OCI-LY3 (cell line): Measurements from ENCODE around the gene IBA57.

Source experiments
- H2AFZ ChIP-seq: fragments of 200-600, 300-600 bp; shearing (Covaris generic); 2 replicates; pipeline ENCODE4 v1.6.0; 2014; ENCODE audit warnings: antibody characterized with exemption, low read depth, low read length
- H3K27ac ChIP-seq: fragments of 200-600, 300-600 bp; sonication (generic); 2 replicates; pipeline ENCODE4 v1.5.1; 2014; ENCODE audit warnings: mild to moderate bottlenecking, low read length, moderate library complexity, mixed read lengths
- H3K27me3 ChIP-seq: fragments of 200-600, 300-600 bp; sonication (generic); 2 replicates; pipeline ENCODE4 v1.6.1; 2014; ENCODE audit warnings: low read depth, low read length, mixed read lengths
- H3K36me3 ChIP-seq: fragments of 200-600, 300-600 bp; sonication (generic); replicated peaks from 2 replicates; pipeline ENCODE3; 2014; ENCODE audit warnings: low read depth, low read length, mixed read lengths
- H3K4me1 ChIP-seq: fragments of 300-600, 200-600 bp; sonication (generic); 2 replicates; pipeline ENCODE4 v1.6.1; 2014; ENCODE audit warnings: low read length, mixed read lengths
- H3K4me2 ChIP-seq: fragments of 200-600, 300-600 bp; sonication (generic); 2 replicates; pipeline ENCODE4 v1.6.1; 2014; ENCODE audit warnings: low read length, mixed read lengths
- H3K4me3 ChIP-seq: fragments of 300-600, 200-600 bp; sonication (generic); 2 replicates; pipeline ENCODE4 v1.5.1; 2014; ENCODE audit warnings: antibody characterized with exemption, mild to moderate bottlenecking, low read length, moderate library complexity
- H3K79me2 ChIP-seq: fragments of 300-600, 200-600 bp; shearing (Covaris generic); 2 replicates; pipeline ENCODE4 v1.6.1; 2014; ENCODE audit warnings: mild to moderate bottlenecking, low read length, mixed read lengths
- H3K9ac ChIP-seq: fragments of 300-600, 200-600 bp; shearing (Covaris generic); 2 replicates; pipeline ENCODE4 v1.6.0; 2014; ENCODE audit warnings: mild to moderate bottlenecking, low read length, moderate library complexity
- H3K9me3 ChIP-seq: fragments of 200-600, 300-600 bp; shearing (Covaris generic); 2 replicates; pipeline ENCODE4 v1.6.1; 2014; ENCODE audit warnings: low read length, mixed read lengths; ENCODE audit not compliant: insufficient read depth
- H4K20me1 ChIP-seq: fragments of 200-600, 300-600 bp; sonication (generic); 2 replicates; pipeline ENCODE4 v1.6.1; 2016; ENCODE audit warnings: low read length, mixed read lengths; ENCODE audit not compliant: insufficient read depth
- CTCF ChIP-seq: fragments of 200-600, 300-600 bp; sonication (generic); IDR thresholded peaks from 2 replicates; pipeline ENCODE4 v1.5.1; 2014; ENCODE audit warnings: antibody characterized with exemption, low read length, low read depth
- EZH2phosphoT487 ChIP-seq: fragments of 200-600 bp; shearing (Covaris generic); IDR thresholded peaks from 2 replicates; pipeline ENCODE4 v1.6.1; 2018; ENCODE audit warnings: antibody characterized with exemption, mixed run types, low read depth

IBA57 gene

DNA sequence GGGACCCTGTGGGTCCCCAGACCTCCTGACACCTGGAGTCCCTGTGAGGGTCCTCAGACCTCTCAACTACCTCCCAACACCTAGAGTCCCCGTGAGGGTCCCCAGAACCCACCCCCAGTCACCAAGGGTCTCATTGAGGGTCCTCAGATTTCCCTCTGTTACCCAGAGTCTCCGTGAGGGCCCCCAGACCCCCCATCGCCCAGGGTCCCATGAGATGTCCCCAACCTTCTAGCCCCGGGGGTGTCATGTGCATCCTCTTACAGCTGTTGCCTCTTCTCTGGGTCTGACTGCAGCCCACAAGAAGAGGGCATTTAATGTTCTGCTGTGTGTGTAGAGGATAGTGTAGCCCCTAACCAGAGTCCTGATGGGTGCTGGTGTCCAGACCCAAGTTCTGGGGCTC is 17.8 kb upstream of the IBA57 start:
- H3K4me2 ChIP-seq, result no peak overlapping the region
- H3K27me3 ChIP-seq, result no peaks in the 10 kb centered on the region
- H2AFZ ChIP-seq, result no peak overlapping the region
- TF ChIP-seq CTCF, result no peak
- no peak for TF ChIP-seq EZH2phosphoT487
- H3K9me3 ChIP-seq, result no peaks in the 10 kb centered on the region
- no peak overlapping the region for H3K27ac ChIP-seq
- H3K4me1 ChIP-seq, result no peaks in the 10 kb centered on the region
- H3K36me3 ChIP-seq, result peaks cover 6% of the 10 kb centered on the region
- H3K4me3 ChIP-seq, result no peak overlapping the region
- no peak overlapping the region for H3K9ac ChIP-seq
- peaks cover 23% of the 10 kb centered on the region for H4K20me1 ChIP-seq
- peaks cover 39% of the 10 kb centered on the region for H3K79me2 ChIP-seq

DNA sequence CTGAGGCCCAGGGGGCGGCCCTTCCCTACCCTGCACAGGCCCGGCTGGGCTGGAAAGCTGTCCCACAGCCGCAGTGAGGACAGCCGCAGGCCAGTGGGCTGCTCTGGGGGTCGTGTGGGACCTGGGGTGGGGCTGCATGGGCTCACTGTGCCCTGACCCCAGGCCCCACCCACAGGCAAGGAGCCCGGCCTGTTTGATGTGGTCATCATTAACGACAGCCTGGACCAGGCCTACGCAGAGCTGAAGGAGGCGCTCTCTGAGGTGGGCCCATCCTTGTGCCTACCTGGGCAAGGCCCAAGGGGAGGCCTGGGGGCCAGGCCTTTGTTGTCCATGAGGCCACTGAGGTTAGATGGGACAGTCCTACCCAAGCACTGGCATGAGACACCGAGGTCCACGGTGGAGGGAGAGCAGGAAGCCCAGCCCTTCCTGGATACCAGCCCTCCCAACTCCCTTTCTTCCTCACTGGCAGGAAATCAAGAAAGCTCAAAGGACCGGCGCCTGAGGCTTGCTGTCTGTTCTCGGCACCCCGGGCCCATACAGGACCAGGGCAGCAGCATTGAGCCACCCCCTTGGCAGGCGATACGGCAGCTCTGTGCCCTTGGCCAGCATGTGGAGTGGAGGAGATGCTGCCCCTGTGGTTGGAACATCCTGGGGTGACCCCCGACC is 17.3 kb upstream of the IBA57 start:
- Histone ChIP-seq H3K27ac (no peak overlapping the region), H3K9me3 (no peaks in the 10 kb centered on the region), H3K4me3 (no peak overlapping the region), H4K20me1 (peaks cover 18% of the 10 kb centered on the region), H3K9ac (no peak overlapping the region), H3K36me3 (peaks cover 6% of the 10 kb centered on the region), H3K4me1 (no peaks in the 10 kb centered on the region), H3K79me2 (peaks cover 34% of the 10 kb centered on the region), H3K27me3 (no peaks in the 10 kb centered on the region), H3K4me2 (no peak overlapping the region), H2AFZ (no peak overlapping the region)
- TF ChIP-seq CTCF (no peak), EZH2phosphoT487 (no peak)

- Histone ChIP-seq H3K27ac (no peak overlapping the region), H3K4me1 (no peaks in the 10 kb centered on the region), H3K79me2 (peaks cover 27% of the 10 kb centered on the region)
These were observed 16.6 kb upstream of the IBA57 start for GRCh38 chr1:228148935-228149405.

More at GRCh38 chr1:228148935-228149405, 16.6 kb upstream of the IBA57 start:
- H3K9ac ChIP-seq, result no peak overlapping the region
- no peak overlapping the region for H3K4me3 ChIP-seq
- TF ChIP-seq EZH2phosphoT487 (no peak), CTCF (no peak)
- H3K4me2 ChIP-seq, result no peak overlapping the region
- no peak overlapping the region for H2AFZ ChIP-seq
- H3K9me3 ChIP-seq, result no peaks in the 10 kb centered on the region
- H3K27me3 ChIP-seq, result no peaks in the 10 kb centered on the region
- peaks cover 11% of the 10 kb centered on the region for H4K20me1 ChIP-seq
- H3K36me3 ChIP-seq, result peaks cover 6% of the 10 kb centered on the region
